IPS-18c (cell line): ENCODE data around the gene MAT1A.

ENCODE experiments used
- H3K4me3 ChIP-seq: 2 replicates; pipeline ENCODE4 v1.7.0; 2013; ENCODE audit warnings: low read depth, mild to moderate bottlenecking, low read length, moderate library complexity; ENCODE audit not compliant: insufficient read depth
- H3K9me3 ChIP-seq: one replicate; pipeline ENCODE4 v1.6.1; 2013; ENCODE audit warnings: mild to moderate bottlenecking, low read length, moderate library complexity; ENCODE audit not compliant: control insufficient read depth, insufficient read depth

The MAT1A gene

DNA sequence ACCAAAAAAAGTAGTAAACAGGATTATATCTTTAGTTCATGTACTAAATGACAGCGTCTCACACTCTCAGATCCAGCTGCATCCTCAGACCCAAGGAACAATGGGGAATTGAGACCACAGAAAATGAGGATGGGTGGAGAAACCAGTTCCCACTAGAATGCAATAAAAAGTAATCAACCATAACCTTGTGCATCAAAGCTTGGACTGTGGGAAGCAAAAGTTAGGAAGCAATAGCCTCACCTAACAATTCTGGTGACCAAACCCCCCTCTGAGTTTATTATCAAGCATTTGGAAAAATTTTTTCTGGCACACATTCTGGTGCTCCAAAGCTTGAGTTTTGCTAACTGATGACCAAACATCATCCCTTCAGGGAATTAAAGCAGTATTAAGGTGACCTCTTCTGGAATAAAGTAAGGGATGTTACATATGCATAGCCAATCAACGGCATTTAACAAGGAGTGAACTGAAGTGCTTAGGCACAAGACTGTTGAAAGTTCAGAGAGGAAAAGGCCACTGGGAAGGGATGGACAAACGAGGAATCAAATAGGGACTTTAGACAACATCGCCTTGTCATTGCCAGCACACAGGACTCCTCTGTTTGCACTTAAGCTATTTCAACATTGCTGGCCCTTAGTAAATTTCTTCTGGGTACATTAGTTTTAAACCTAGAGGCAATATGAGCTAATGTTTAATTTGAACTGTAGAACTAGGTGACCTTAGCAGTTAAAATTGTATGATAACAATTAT is 1.2 kb upstream of the MAT1A start:
- H3K4me3 ChIP-seq, result no peak overlapping the region

DNA sequence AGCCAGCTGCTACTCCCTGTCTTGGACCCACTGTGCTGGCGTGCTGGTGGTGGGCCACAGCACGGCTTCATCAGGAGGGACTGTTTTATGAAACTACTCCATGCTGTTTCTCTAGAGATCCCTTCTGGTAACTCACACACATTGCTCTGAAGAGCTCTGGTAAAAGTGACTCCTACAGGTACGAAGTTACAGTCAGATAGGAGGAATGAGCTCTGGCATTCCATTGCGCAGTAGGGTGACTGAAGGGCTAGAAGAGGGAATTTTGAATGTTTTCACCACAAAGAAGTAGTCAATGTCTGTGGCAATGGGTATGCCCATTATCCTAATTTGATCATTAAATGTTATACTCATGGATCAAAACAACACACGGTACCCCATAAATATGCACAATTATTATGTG is 609 bp downstream of the MAT1A start:
- H3K4me3 ChIP-seq, result no peak overlapping the region
- no peaks in the 10 kb centered on the region for H3K9me3 ChIP-seq

More for the DNA sequence above, 1.2 kb upstream of the MAT1A start:
- no peaks in the 10 kb centered on the region for H3K9me3 ChIP-seq

DNA sequence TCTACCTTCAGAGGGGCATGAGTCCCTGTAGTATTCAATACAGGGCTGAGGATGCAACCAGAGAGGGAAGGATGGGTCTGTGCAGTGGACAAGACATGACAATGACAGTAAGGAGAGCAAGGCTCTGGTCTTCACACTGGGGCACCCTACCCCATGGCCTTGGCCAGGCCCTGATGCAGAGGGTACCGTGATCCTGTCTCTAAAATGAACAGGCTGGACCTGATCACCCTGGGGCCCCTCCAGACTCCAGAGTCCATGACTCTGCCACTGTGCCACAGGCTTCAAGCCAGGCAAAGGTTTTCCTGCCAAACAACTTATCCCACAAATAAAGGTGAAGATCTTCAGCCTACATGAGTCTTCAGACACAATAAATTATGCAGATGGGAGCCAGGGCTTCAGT is 4.9 kb downstream of the MAT1A start:
- H3K9me3 ChIP-seq, result no peaks in the 10 kb centered on the region
- no peak overlapping the region for H3K4me3 ChIP-seq

DNA sequence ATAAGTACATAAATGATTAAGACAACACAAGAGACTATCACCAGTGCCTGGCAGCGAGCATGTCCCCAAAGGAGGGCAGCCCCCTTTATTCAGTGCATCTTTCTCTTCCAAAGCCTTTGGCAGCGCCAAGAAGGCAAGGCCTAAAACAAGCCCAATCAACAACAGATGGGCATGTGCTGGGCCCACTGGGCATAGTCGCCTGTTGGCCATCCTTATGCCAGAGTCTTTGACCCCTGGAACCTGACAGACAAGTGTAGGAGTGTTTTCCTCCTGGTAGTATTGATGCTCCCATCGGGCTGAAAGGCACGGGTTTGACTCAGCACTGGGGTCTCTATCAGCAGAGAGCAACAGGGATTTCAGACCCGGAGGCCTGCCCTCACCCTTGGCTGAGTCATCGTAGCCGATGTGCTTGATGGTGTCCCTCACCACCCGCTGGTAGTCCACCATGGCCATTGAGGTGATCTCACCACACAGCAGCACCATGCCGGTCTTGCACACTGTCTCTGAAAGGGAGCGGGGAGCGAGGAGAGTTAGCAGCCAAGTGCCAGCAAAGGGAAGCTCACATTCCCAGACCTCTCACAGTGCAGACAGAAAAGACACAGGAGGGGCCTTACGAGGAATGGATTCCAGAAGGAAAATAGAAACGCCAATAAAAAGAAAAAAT is 5.8 kb downstream of the MAT1A start:
- Histone ChIP-seq H3K9me3 (no peaks in the 10 kb centered on the region), H3K4me3 (no peak overlapping the region)

DNA sequence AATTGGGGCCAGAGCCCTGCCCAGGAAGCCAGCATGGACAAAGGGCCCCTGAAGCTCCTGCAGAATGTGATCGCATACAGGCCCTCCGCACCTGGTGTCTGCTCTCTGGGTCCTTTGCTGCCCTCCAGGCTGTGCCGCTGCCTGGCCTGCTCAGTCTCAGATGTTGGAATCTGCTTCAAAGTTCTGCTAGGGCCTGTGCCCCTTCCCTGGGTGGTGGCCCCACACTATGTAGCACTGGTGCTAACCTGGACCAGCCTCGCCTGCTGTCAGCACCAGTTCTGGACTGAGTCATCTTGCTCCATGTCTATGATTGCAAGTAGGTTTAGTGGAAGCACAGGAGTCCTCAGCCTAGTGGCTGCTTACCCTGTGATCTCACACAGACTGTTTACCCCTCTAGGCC is 6.3 kb downstream of the MAT1A start:
- Histone ChIP-seq H3K9me3 (no peaks in the 10 kb centered on the region), H3K4me3 (no peak overlapping the region)

DNA sequence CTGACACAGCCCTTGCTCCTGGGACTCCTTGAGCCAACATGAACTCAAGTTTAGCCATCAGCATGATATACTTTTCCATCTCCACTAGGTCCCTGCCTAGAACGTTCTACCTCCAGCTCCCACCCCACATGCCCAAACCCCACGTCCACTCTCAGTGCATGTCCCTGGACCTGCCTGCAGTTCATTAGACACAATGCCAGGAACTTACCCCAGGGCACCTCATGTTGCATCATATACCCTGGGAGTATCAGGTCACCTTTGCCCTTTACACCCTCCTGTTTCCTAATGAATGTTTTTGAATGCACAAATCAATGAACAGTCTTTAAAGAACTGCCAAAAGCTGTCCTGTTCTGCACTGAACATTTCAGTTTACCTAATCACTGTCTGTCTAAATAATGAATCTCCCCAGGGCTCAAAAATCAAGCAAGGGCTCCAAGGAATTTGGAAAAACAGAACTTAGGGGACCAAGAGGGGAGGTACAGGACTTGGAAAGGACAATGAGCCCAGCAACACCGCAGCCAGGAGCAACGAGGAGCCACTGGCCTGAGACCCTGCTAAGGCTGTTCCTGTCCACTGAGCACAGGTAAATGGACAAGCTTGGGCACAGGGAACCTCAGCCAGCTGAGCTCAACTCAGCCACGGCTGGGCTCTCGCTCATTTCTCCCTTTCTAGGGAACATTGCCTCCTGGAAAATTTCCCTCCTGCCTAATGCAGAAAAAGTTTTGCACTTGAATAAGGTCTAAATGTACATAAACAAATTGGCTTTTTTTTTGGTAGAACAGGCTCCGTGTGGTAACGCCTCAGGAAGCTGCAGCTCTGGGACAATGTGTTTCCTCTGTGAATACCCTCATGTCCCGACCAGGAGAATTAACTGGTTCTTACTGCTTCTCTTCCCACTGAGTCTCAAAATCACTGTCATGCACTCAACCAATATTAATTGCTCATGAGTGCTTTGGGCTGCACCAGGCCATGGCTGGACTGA is 7.4 kb downstream of the MAT1A start:
- Histone ChIP-seq H3K4me3 (no peak overlapping the region), H3K9me3 (no peaks in the 10 kb centered on the region)

DNA sequence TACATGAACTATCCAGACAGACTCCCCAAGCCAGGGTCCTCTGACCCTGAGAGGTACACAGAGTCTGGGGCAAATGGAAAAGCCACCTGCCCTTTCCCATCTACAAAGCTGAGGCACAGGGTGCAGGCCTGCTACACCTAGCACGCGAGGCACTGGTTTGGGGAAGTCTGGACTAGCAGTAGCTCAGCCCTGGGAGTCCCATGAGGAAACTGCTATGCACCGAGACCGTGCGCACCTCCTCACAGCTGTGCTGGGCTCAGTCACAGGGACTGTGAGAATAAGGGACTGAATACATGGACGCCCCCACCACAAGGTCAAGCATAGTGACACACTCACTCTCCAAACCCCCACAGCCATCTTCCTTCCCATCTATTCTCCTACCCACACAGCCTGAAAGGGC is 8.2 kb downstream of the MAT1A start:
- H3K9me3 ChIP-seq, result no peaks in the 10 kb centered on the region
- H3K4me3 ChIP-seq, result no peak overlapping the region

DNA sequence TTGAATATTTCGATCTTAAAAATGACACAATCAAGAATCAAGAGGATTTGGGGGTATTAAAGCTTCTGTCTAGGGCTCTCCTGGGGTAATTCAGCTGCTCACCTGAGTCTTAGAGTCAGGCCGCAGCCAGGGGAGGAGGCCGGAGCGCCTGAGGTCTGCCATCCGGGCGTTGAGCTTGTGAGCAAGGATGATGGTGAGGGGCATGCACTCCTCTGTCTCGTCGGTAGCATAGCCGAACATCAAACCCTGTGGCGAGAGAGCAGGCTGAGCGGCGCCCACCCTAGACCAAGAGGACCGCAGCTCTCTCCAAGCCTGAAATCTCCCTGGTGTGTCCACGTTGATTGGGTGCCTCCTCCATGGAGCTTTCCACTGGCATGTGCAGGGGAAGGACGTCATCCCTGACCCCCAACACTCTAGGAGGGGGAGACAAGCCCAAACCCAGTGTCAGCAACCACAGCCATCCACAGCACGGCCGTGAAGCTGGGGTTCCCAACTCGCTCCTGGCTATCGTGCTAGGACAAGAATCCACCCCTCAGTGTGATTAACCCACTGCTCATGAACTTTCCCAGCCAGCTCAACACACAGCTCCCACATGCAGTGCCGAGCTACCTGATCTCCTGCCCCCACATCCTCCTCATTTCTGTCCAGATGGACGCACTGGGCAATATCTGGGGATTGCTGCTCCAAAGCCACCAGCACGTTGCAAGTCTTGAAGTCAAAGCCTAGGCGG is 9.2 kb downstream of the MAT1A start:
- Histone ChIP-seq H3K4me3 (no peak overlapping the region; the same call in 1 of the 2 replicates), H3K9me3 (no peaks in the 10 kb centered on the region)

DNA sequence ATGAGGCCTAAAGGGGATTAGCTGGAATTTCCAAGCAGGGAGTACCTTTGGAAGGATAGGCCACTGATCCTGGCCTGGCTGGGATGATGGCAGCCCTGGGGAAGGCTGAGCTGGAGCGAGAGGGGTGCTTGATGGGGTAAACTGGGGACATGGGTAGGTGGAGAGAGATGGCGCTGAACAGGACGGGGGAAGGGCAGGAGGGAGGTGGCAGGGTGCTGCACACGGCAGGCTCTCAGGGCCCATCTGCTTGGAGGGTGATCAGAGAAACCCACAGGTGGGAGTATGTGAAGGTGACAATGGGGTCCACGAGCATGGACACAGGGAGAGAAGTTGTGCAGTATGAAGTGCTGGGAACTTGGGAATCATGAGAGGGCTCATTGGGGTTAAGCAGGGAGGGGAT is 10.3 kb downstream of the MAT1A start:
- Histone ChIP-seq H3K9me3 (no peaks in the 10 kb centered on the region), H3K4me3 (no peak overlapping the region)

DNA sequence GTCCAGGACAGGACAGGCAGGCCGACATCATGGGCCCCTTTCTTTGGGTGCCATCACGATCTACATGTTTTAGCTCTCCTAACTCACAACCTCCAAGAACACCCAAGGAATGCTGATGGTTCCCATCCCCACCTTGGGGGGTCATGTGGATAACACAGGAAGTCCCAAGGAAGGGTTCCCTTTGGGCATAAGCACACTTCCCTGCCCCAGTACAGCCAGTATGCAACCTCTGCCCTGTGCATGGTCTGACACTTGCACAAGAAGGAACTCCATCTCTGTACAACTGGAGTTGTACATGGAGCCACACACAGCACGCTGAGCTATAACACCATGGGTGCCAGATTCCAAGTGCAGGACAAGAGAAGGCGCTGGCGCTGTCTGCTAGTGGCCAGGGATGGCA is 11.0 kb downstream of the MAT1A start:
- H3K9me3 ChIP-seq, result no peaks in the 10 kb centered on the region
- no peak overlapping the region for H3K4me3 ChIP-seq

DNA sequence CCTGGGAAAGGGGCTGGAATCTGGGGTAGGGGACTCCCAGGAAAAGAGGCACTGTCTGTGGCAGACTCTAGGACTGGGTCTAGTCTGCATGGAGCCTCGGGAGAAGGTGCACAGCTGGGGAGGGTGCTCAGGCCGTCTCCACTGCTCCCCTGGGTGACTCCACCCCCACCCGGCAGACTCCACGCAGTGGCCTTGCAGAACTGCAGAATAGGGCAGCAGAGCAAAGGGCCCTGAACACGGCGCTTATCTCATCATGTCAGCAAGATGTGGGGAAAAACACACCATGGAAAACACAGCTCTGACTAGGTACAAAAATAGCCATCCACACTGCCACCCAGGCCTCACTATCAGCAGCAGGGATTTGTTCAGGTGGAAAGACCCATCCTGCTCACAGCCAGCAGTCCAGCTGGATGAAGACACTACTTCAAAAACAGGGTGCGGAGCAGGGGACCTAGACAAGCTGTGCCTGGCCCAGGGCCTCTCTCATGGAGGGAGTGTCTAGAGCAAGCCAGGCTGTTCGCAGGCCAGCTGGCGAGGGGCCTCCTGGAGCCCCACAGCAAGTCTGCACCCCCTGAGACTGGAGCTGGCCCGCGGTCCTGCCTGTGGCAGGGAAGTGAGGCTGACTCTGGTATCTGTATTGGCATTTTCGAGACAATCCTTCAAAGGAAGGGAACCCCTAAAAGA is 11.7 kb downstream of the MAT1A start:
- Histone ChIP-seq H3K4me3 (no peak overlapping the region), H3K9me3 (no peaks in the 10 kb centered on the region)

DNA sequence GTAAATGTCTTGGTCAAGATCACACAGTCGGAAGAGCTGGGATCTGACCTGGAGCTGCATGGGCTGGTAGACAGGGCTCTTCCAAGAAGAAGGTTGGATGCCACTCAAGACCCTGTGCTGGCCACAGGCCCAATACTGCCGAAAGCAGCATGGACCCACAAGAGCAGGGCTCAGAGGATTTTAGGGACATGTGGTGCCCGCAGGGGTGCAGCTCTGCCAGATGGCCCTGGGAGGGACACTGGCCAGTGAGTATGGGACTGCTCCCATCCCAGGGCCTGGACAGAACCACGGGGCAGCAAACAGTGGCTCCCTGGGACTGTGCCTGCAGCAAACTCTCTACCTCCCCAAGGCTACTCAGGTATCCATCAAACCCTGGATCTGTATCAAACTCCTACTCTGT is 12.4 kb downstream of the MAT1A start:
- H3K9me3 ChIP-seq, result peaks cover under 1% of the 10 kb centered on the region
- H3K4me3 ChIP-seq, result no peak overlapping the region

DNA sequence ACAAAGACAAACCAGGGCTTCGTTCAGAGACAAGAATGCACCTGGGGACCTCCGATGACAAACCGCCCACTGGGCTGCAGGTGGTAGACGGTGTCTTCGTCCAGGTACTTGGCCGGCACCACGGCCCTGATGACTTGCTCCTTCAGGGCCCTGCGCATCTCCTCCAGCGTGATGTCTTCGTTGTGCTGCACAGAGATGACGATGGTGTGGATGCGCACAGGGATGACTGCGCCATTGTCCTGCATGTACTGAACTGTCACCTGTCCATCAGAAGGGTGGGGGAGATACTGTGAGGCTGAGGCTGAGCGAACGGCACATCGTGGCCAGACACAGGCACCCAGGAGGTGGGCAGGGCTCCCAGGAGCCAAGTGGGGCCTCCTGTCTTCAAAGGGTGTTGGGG is 13.1 kb downstream of the MAT1A start:
- H3K9me3 ChIP-seq, result peaks cover 2% of the 10 kb centered on the region
- H3K4me3 ChIP-seq, result no peak overlapping the region

DNA sequence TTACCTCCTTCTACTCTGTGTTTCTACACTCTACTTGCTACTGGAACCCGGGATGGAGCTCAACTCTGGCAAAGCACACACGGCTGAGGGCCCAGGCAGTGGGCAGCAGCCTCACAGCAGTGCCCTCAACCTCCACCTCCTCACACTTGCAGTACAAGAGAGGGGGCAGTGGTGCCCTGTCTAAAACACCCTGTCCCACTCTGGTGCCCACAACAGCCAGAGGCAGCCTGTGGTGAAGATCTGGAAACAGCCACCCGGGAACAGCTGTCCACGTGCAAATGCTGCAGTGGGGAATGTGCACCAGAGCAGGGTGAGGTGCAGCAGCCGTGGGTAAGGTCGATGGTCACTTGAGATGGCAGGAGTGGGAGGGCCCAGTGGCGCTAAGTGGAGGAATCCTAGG is 13.7 kb downstream of the MAT1A start:
- Histone ChIP-seq H3K4me3 (no peak overlapping the region), H3K9me3 (peaks cover 2% of the 10 kb centered on the region)

DNA sequence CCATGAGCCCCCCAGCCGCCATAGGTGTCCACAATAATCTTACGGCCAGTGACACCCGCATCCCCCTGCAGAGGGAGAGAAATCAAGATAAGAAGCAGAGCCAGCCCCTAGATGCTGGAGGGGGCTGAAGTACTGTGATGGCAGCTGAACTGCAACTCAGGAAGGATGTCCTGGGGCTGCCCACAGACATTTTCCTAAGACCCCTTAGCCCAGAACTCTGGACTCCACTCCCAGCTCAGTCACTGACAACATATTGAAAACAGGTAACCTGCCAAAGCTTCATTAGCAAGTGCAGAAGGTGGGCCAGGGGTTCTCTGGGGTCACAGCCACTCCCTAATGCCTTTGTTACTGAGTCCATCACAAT is 14.3 kb downstream of the MAT1A start:
- Histone ChIP-seq H3K4me3 (no peak overlapping the region), H3K9me3 (peaks cover 2% of the 10 kb centered on the region)

DNA sequence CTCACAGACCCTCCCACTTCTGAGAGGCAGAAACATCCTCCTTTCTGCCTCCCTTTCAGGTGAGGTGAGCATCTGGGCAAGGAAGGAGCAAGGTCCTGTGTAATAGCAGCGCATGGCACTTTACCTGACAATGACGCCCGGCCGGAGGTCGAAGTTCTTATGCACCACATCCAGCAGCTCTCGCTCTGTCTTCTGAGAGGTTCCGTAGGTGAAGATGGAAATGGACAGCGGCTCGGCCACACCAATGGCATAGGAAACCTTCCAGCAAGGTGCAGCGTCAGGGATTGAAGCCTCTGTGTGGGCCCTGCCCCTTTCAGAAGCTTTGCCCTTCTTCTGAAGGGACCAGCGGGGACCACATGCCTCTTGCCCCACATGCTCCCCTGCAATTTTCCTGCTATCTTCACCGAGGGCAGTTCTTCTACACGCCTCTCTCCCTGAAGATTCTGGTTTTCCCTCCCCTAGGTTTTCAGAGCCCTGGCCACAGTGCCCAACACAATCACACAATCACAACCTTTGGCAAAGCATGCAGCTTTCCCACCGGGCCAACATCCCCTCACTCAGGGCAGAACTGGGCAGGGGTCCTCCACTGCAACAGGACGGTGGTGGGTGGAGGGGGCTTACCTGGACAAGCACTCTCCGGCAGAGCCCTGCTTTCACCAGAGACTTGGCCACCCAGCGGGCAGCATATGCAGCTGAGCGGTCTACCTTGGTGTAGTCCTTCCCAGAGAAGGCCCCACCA is 14.9 kb downstream of the MAT1A start:
- H3K9me3 ChIP-seq, result peaks cover 2% of the 10 kb centered on the region
- H3K4me3 ChIP-seq, result no peak overlapping the region
